SK-N-SH (cell line): Measurements from ENCODE around the gene SPTBN5.

Experiments used
- ELF1 ChIP-seq: IDR thresholded peaks from 2 replicates; pipeline ENCODE4 v1.4.0; 2012
- EP300 ChIP-seq, 2 experiments: IDR thresholded peaks; 2 replicates each; pipeline versions ENCODE4 v1.4.0 to v1.6.1; 2012; ENCODE audit warnings: borderline replicate concordance in 1 of 2, low read depth in 1 of 2, low read length in 1 of 2
- EZH2phosphoT487 ChIP-seq: fragments of 200-600 bp; sonication (generic); IDR thresholded peaks from 2 replicates; pipeline ENCODE4 v1.6.1; 2017; ENCODE audit warnings: low read depth, mixed run types, mild to moderate bottlenecking, antibody characterized with exemption, moderate library complexity, borderline replicate concordance
- FOSL2 ChIP-seq: IDR thresholded peaks from 2 replicates; pipeline ENCODE4 v1.4.0; 2012; ENCODE audit warnings: low read depth, mild to moderate bottlenecking, moderate library complexity, borderline replicate concordance
- FOXM1 ChIP-seq: IDR thresholded peaks from 2 replicates; pipeline ENCODE4 v1.4.0; 2012; ENCODE audit warnings: low read depth, mild to moderate bottlenecking
- MXI1 ChIP-seq: IDR thresholded peaks from 2 replicates; pipeline ENCODE4 v1.6.1; 2012; ENCODE audit warnings: mild to moderate bottlenecking, low read depth, low read length, improper control_type of control experiment
- RAD21 ChIP-seq: IDR thresholded peaks from 2 replicates; pipeline ENCODE4 v1.6.1; 2012; ENCODE audit warnings: mild to moderate bottlenecking, low read length
- RCOR1 ChIP-seq: fragments of 150-350 bp; IDR thresholded peaks from 2 replicates; pipeline ENCODE4 v1.6.1; 2017; ENCODE audit warnings: antibody characterized with exemption, low read length
- SMC3 ChIP-seq: IDR thresholded peaks from 2 replicates; pipeline ENCODE4 v1.6.1; 2012; ENCODE audit warnings: low read depth, low read length, improper control_type of control experiment
- TEAD4 ChIP-seq: IDR thresholded peaks from 2 replicates; pipeline ENCODE4 v1.4.0; 2012; ENCODE audit warnings: mild to moderate bottlenecking, borderline replicate concordance; ENCODE audit not compliant: insufficient read depth
- TF ChIP-seq, protein P1 (sequence below): fragments of 200-600 bp; sonication (generic); IDR thresholded peaks from 2 replicates; pipeline ENCODE4 v1.6.1; 2017; ENCODE audit warnings: antibody characterized with exemption, mild to moderate bottlenecking, moderate library complexity
- TF ChIP-seq, protein P2 (sequence below): IDR thresholded peaks from 2 replicates; pipeline ENCODE4 v1.6.1; 2012; ENCODE audit warnings: mild to moderate bottlenecking, low read depth, low read length, moderate library complexity
- TF ChIP-seq, protein P3 (sequence below): fragments of 150-350 bp; IDR thresholded peaks from 2 replicates; pipeline ENCODE4 v1.6.1; 2016; ENCODE audit warnings: mild to moderate bottlenecking, low read depth, low read length
- TF ChIP-seq, protein P4 (sequence below): IDR thresholded peaks from 2 replicates; pipeline ENCODE4 v1.4.0; 2012; ENCODE audit warnings: low read depth

DNA sequence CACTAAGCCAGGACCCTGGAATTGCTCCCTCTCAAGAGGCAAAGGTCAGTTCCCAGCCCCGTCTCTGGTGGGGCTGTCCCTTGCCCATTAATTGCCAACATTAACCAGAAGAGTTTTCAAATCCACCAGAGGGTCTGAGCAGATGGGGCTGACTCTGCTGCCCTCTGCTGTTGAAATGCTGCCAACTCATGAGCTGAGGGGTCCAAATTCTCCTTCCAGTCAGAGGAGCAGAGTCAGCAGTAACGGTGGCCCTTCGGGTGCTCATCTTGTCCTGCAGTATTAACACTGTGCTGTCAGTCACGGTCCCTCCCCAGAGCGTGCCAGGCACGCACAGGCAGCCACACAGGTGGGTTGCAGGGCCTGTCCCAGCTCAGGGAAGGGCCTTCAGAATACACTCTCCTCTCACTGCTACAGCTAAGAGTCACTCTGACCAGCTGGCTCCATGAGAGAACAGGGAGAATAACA, 10.7 kb upstream of the SPTBN5 start:
- TF ChIP-seq, protein P1, sequence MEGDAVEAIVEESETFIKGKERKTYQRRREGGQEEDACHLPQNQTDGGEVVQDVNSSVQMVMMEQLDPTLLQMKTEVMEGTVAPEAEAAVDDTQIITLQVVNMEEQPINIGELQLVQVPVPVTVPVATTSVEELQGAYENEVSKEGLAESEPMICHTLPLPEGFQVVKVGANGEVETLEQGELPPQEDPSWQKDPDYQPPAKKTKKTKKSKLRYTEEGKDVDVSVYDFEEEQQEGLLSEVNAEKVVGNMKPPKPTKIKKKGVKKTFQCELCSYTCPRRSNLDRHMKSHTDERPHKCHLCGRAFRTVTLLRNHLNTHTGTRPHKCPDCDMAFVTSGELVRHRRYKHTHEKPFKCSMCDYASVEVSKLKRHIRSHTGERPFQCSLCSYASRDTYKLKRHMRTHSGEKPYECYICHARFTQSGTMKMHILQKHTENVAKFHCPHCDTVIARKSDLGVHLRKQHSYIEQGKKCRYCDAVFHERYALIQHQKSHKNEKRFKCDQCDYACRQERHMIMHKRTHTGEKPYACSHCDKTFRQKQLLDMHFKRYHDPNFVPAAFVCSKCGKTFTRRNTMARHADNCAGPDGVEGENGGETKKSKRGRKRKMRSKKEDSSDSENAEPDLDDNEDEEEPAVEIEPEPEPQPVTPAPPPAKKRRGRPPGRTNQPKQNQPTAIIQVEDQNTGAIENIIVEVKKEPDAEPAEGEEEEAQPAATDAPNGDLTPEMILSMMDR, result peak; percentile 88
- TF ChIP-seq EZH2phosphoT487, result no peak
- peak; percentile 87 for TF ChIP-seq SMC3
- no peak for TF ChIP-seq FOXM1
- TF ChIP-seq MXI1, result no peak
- no peak for TF ChIP-seq FOSL2
- TF ChIP-seq RCOR1, result no peak
- TF ChIP-seq, protein P2, sequence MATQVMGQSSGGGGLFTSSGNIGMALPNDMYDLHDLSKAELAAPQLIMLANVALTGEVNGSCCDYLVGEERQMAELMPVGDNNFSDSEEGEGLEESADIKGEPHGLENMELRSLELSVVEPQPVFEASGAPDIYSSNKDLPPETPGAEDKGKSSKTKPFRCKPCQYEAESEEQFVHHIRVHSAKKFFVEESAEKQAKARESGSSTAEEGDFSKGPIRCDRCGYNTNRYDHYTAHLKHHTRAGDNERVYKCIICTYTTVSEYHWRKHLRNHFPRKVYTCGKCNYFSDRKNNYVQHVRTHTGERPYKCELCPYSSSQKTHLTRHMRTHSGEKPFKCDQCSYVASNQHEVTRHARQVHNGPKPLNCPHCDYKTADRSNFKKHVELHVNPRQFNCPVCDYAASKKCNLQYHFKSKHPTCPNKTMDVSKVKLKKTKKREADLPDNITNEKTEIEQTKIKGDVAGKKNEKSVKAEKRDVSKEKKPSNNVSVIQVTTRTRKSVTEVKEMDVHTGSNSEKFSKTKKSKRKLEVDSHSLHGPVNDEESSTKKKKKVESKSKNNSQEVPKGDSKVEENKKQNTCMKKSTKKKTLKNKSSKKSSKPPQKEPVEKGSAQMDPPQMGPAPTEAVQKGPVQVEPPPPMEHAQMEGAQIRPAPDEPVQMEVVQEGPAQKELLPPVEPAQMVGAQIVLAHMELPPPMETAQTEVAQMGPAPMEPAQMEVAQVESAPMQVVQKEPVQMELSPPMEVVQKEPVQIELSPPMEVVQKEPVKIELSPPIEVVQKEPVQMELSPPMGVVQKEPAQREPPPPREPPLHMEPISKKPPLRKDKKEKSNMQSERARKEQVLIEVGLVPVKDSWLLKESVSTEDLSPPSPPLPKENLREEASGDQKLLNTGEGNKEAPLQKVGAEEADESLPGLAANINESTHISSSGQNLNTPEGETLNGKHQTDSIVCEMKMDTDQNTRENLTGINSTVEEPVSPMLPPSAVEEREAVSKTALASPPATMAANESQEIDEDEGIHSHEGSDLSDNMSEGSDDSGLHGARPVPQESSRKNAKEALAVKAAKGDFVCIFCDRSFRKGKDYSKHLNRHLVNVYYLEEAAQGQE, result no peak
- no peak for TF ChIP-seq EP300 (IDR thresholded peaks at IDR 0.05; ENCODE audit: borderline replicate concordance in 1 of 2, low read depth in 1 of 2, low read length in 1 of 2)
- peak; percentile 96 for TF ChIP-seq RAD21
- no peak for TF ChIP-seq ELF1
- TF ChIP-seq, protein P3, sequence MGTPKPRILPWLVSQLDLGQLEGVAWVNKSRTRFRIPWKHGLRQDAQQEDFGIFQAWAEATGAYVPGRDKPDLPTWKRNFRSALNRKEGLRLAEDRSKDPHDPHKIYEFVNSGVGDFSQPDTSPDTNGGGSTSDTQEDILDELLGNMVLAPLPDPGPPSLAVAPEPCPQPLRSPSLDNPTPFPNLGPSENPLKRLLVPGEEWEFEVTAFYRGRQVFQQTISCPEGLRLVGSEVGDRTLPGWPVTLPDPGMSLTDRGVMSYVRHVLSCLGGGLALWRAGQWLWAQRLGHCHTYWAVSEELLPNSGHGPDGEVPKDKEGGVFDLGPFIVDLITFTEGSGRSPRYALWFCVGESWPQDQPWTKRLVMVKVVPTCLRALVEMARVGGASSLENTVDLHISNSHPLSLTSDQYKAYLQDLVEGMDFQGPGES, result no peak
- TF ChIP-seq TEAD4, result no peak
- TF ChIP-seq, protein P4, sequence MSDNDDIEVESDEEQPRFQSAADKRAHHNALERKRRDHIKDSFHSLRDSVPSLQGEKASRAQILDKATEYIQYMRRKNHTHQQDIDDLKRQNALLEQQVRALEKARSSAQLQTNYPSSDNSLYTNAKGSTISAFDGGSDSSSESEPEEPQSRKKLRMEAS, result no peak
